ENCODE measurements around the gene VWA8.

VWA8 gene

GRCh38 chr13:41978007-41978406 is 17.1 kb upstream of the VWA8 start:
- TF ChIP-seq GATA2 (IDR thresholded peaks at IDR 0.05; ENCODE audit: low read depth, low read length), result no peak
- no peak for TF ChIP-seq GATA3 (IDR thresholded peaks at IDR 0.05; ENCODE audit: low read depth, low read length)

GRCh38 chr13:41976476-41976875 is 15.6 kb upstream of the VWA8 start:
- TF ChIP-seq GATA3 (IDR thresholded peaks at IDR 0.05; ENCODE audit: low read depth, low read length) (no peak), GATA2 (IDR thresholded peaks at IDR 0.05; ENCODE audit: low read depth, low read length) (no peak)

GRCh38 chr13:41974262-41974900 is 13.5 kb upstream of the VWA8 start:
- TF ChIP-seq GATA3 (IDR thresholded peaks at IDR 0.05; ENCODE audit: low read depth, low read length) (no peak), GATA2 (IDR thresholded peaks at IDR 0.05; ENCODE audit: low read depth, low read length) (no peak)

DNA sequence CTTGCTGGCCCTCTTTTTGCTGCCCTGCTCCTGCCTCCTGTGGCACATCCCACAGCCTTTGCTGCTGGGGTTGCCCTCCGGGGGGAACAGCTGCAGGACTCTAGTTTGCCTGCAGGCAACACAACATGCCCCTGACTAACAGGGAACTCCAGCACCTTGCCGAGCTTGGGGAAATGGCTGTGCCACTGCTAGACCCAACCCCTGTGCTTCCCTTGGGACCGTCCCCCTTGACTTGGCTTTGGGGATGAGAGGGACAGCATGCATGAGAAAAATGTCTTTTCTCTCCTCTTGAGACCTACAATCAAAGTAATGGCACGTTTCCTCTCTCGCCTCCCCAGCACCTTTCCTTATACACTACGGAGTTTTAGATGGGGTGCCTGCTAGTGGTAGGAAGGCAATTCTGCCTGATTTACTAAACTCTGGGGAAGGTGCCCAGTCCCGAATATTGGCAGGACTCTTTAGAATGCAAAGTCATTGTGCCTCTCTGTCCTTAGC is 12.4 kb upstream of the VWA8 start:
- TF ChIP-seq GATA3 (IDR thresholded peaks at IDR 0.05; ENCODE audit: low read depth, low read length), result no peak

GRCh38 chr13:41971848-41972247 is 10.9 kb upstream of the VWA8 start:
- TF ChIP-seq GATA3 (IDR thresholded peaks at IDR 0.05; ENCODE audit: low read depth, low read length), result no peak
- TF ChIP-seq GATA2 (IDR thresholded peaks at IDR 0.05; ENCODE audit: low read depth, low read length), result no peak

- TF ChIP-seq GATA3 (IDR thresholded peaks at IDR 0.05; ENCODE audit: low read depth, low read length) (no peak), GATA2 (IDR thresholded peaks at IDR 0.05; ENCODE audit: low read depth, low read length) (no peak)
These were observed 10.0 kb upstream of the VWA8 start for GRCh38 chr13:41970918-41971317.

DNA sequence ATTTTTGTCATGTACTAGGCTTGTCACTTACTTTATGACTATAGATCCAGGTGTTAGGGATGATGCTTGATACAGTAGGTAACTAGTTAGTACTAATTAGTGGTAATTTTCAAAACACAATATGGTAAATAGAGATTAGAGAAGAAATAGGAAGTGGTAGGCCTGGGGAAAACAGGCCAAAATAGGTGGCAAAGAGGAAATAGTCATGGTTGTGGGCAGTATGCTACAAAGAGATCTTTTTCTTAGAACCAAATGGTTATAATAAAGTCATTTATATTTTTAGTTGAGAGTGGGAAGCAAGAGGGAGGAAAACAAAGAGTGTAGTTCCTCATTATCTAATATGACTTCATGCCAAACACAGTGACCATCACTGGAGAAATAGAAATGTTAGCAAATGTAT is 9.1 kb upstream of the VWA8 start:
- no peak for TF ChIP-seq GATA2 (IDR thresholded peaks at IDR 0.05; ENCODE audit: low read depth, low read length)
- TF ChIP-seq GATA3 (IDR thresholded peaks at IDR 0.05; ENCODE audit: low read depth, low read length), result no peak

DNA sequence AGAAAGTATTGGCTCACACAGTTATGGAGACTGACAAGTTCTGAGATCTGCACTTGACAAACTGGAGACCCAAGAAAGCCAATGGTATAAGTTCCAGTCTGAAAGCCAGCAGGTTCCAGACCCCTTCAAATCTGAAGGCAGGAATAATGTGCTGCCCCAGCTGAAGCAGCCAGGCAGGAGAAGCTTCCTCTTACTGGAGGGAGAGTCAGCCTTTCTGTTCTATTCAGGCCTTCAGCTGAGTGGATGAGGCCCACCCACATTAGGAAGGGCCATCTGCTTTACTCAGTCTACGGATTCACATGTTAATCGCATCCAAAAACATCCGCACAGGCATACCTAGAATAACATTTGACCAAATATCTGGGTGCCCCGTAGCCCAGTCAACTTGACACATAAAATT is 8.2 kb upstream of the VWA8 start:
- TF ChIP-seq GATA3 (IDR thresholded peaks at IDR 0.05; ENCODE audit: low read depth, low read length) (no peak), GATA2 (IDR thresholded peaks at IDR 0.05; ENCODE audit: low read depth, low read length) (no peak)

DNA sequence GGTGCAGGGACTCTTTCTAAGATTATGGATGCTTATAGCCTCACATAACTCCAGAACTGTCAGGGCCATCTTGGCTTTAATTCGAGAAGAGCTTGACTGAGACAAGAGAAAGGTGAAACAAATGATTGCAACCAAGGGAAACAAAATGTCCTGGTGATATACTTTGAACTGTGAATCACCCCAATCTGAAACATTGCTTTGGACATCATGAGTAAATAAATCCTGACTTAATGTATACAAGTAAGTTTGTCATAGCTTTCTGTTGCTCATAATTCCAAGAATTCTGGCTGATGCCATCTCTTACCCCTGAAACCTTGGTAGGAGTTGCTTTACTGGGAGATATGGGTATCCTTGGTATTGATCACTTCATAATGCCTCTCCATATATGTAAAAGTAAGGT is 5.8 kb upstream of the VWA8 start:
- no peak for TF ChIP-seq GATA2 (IDR thresholded peaks at IDR 0.05; ENCODE audit: low read depth, low read length)
- no peak for TF ChIP-seq GATA3 (IDR thresholded peaks at IDR 0.05; ENCODE audit: low read depth, low read length)

DNA sequence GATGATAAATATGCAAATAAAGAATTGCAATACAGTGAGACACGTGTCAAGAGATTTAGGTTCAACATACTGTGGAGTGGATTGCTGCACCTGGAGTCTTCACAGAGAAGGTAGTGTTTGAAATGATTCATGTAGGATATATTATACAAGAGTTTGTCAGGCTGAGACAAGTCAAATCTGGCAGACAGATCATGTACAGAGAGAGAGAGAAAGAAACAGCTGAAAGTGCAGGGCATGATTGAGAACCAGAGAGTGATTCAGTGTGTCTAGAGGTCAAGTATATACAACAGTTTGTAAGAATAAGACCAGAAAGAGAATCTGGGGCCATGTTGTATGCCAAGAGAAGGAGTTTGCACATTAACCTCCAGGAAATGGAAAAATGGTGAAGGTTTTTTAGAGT is 2.1 kb upstream of the VWA8 start:
- TF ChIP-seq GATA3 (IDR thresholded peaks at IDR 0.05; ENCODE audit: low read depth, low read length) (no peak), GATA2 (IDR thresholded peaks at IDR 0.05; ENCODE audit: low read depth, low read length) (no peak)

DNA sequence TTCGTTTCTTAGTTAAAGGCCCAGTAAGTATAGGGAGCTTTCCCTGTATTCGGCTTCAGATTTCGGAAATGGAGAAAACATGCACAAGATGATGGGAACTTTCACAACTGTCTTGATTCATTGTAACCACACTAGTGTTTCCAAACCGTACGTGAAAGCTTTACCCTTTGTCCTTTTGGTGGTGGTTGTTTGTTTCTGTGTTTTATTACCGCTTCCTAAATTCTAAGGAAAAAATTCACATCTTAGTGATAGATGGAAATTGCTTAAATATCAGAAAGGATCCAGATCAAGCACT is 504 bp upstream of the VWA8 start:
- TF ChIP-seq GATA3 (IDR thresholded peaks at IDR 0.05; ENCODE audit: low read depth, low read length), result no peak
- TF ChIP-seq GATA2 (IDR thresholded peaks at IDR 0.05; ENCODE audit: low read depth, low read length), result no peak

GRCh38 chr13:41960211-41960636 is 685 bp downstream of the VWA8 start:
- no peak for TF ChIP-seq GATA2 (IDR thresholded peaks at IDR 0.05; ENCODE audit: low read depth, low read length)
- TF ChIP-seq GATA3 (IDR thresholded peaks at IDR 0.05; ENCODE audit: low read depth, low read length), result no peak

DNA sequence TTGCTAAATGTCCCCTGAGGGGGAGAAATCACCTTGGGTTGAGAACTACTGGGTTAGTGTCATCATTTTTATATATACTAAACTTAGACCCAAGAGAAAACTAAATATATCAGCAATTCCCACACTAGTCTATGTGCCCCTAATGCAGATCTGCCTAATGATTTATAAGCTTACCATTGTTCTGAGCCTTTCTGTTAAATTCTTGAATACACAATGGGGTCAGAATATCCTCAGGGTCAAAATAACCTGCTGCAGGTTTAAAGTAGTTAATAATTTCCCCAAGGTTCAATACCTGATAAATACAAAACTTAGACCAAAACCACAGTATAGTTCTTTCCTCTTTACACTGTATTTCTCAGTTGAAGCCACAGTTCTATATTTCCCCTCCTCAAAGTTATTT is 4.6 kb downstream of the VWA8 start:
- TF ChIP-seq GATA2 (IDR thresholded peaks at IDR 0.05; ENCODE audit: low read depth, low read length), result no peak
- no peak for TF ChIP-seq GATA3 (IDR thresholded peaks at IDR 0.05; ENCODE audit: low read depth, low read length)

- TF ChIP-seq GATA3 (IDR thresholded peaks at IDR 0.05; ENCODE audit: low read depth, low read length), result no peak
- no peak for TF ChIP-seq GATA2 (IDR thresholded peaks at IDR 0.05; ENCODE audit: low read depth, low read length)
These were observed 5.3 kb downstream of the VWA8 start for GRCh38 chr13:41955605-41956004.

DNA sequence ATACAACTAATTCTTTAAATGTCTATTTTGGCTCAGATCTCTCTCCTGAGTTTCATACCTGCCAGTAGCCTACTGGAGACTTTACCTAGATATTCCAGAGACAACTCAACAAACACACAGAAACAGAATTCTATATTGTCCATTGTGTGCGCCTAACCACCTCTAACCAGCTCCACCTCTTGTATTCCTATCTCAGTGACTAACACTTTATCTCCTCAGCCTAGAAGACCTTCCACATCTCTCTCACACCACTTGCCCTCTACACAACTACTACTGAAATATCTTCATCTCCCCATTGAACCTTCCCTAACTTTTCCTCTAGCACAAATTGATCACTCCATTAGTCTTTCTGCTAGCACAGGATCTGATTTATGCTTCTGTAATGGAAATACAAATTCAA is 6.7 kb downstream of the VWA8 start:
- TF ChIP-seq GATA2 (IDR thresholded peaks at IDR 0.05; ENCODE audit: low read depth, low read length) (no peak), GATA3 (IDR thresholded peaks at IDR 0.05; ENCODE audit: low read depth, low read length) (no peak)

GRCh38 chr13:41952749-41953148 is 8.2 kb downstream of the VWA8 start:
- TF ChIP-seq GATA3 (IDR thresholded peaks at IDR 0.05; ENCODE audit: low read depth, low read length), result no peak
- no peak for TF ChIP-seq GATA2 (IDR thresholded peaks at IDR 0.05; ENCODE audit: low read depth, low read length)
